Activated CD4-positive, alpha-beta T cell treated with anti-CD3 and anti-CD28 coated beads, Interleukin-2, amount 50 U/mL, for 48 hours (primary cell): Measurements from ENCODE around the gene TBCD.

Source experiments
- DNase-seq, 2 experiments: peaks; one replicate each; pipeline ENCODE4 v3.0.0-alpha.2; 2020

TBCD gene

GRCh38 chr17:82927661-82928601 is 176.1 kb downstream of the TBCD start:
- DNase-seq, result no peak

GRCh38 chr17:82929011-82929622 is 177.3 kb downstream of the TBCD start:
- DNase-seq, result no peak

GRCh38 chr17:82929676-82930042 is 177.8 kb downstream of the TBCD start:
- DNase-seq, result no peak

- no peak for DNase-seq
Measured at GRCh38 chr17:82930043-82930923, 178.4 kb downstream of the TBCD start.

GRCh38 chr17:82930924-82931698 is 179.2 kb downstream of the TBCD start:
- no peak for DNase-seq

GRCh38 chr17:82931699-82932517 is 180.0 kb downstream of the TBCD start:
- DNase-seq, result no peak

GRCh38 chr17:82932518-82933310 is 180.8 kb downstream of the TBCD start:
- DNase-seq, result no peak

GRCh38 chr17:82933911-82934310 is 182.0 kb downstream of the TBCD start:
- no peak for DNase-seq

- DNase-seq, result no peak
Measured at GRCh38 chr17:82935966-82936767, 184.3 kb downstream of the TBCD start.

- DNase-seq, result no peak
Measured at GRCh38 chr17:82936768-82937171, 184.9 kb downstream of the TBCD start.

GRCh38 chr17:82937411-82938371 is 185.8 kb downstream of the TBCD start:
- no peak for DNase-seq

GRCh38 chr17:82938486-82938872 is 186.6 kb downstream of the TBCD start:
- DNase-seq, result no peak

- no peak for DNase-seq
Measured at GRCh38 chr17:82938873-82939620, 187.2 kb downstream of the TBCD start.

GRCh38 chr17:82939621-82940135 is 187.8 kb downstream of the TBCD start:
- DNase-seq, result no peak

GRCh38 chr17:82940226-82941020 is 188.6 kb downstream of the TBCD start:
- DNase-seq, result no peak
